NAMALWA (cell line): ENCODE data around the gene AASS.

Experiments used
- DNase-seq: peaks from one replicate; pipeline ENCODE4 v3.0.0-alpha.2; 2015; ENCODE audit warnings: low spot score

The AASS gene

DNA sequence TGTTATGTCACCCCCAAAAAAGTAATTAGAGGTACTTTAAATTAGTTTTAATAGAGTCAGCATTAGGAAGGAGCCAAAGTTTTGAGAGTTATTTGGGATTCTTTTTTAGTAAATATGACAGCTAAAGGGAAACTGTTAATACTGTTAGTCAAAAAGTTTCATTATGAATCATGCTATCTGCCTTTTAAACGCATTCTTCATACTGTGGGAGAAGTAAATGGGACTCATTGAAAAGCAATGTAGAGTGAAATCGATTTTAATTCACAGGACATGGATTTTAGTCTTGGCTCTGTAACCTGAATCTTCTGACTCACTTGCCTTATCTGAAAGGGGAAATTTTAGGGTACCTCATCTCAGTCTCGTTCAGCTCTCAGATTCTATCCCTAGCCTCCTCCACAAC is 105.1 kb downstream of the AASS start:
- no peak for DNase-seq

DNA sequence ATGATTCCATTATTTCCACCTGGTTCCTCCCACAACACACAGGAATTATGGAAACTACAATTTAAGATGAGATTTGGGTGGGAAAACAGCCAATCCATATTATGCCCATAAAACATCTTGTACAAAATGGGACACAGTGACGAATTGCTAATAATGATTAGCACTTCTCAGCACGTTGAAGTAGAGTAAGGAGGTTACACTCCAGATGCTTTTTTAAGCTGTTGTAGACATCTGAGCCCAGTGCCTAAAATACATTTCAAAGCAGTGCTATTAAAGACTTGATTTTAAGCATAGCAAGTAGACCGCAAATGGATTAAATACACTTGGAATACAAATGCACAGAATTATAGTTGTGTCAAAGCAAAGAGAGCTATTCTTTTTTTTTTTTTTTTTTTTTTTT is 105.9 kb downstream of the AASS start:
- no peak for DNase-seq

DNA sequence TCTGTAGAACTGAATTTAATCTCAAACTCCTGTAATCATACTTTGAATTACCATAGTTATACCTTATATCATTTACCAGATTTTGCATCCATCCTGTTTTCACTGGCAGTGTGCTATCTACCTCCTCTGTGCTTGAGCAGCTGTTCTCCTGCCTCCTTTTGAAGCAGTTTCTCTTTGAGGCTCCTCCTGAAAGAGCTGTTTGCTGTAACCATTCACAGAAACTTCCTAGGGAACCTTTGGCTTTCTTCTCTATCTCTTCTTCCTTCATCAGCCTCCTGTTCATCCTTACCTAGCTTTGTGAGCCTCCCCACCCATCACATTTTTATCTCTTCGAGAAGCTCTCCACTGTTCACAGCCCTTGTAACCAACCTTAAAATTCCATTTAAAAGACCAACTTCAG is 108.2 kb downstream of the AASS start:
- no peak for DNase-seq

DNA sequence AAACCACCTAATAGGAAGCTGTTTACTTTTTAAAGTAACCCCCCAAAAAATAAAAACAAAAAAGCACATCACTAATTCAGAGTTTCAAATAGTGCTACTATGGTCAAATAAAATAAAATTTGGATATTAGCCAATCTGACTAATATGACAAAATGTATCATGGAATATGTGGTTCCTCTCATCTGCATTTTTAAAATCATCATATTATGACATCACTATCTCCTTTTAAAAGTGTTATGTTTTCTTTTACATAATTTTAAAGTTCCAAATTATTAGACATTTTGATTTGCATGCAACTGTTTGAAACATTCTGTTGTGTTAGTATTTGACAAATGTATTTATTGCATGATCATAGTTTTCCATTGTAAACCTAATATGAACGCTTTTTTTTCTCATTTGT is 110.4 kb downstream of the AASS start:
- DNase-seq: no peak

DNA sequence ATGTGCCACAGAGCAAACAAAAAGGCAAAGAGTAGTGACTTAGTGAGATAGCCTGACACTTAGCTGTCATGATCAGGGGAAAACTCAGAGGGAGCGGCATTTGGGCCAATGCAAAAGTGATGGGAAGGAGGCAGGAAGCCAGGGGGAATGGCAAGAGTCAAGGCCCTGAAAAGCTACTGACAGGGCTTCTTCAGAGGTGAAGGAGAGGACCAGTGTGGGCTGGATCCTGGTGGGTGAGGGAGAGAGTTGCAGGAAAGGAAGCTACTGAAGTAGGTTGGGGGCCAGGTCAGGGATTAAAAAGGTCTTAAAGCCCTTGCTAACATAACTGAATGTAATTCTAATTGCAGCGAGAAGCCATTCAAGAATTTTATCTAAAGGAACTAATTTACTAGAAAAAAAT is 117.0 kb downstream of the AASS start:
- DNase-seq: no peak
